ENCODE results near the gene PICALM. TPM values are rescaled to one million over a fixed set of nuclear protein-coding genes. Genes with fewer than 3 reads are reported as not detected.

The PICALM gene
- total RNA-seq, 1 donor from 2014 or later = 111 TPM

DNA sequence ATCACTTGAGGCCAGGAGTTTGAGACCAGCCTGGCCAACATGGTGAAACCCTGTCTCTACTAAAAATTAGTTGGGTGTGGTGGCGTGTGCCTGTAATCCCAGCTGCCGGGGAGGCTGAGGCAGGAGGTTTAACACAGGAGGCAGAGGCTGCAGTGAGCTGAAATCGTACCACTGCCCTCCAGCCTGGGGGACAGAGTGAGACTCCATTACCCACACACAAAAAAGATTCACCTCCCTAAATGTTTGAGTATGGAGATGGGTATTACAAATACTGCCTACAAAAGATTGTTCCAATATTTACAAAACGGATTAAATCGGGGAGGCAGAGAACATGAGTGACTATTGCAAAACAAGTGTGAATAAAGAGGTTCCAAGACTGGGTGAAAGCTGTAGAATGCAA, 98.3 kb downstream of the PICALM start:
- TF ChIP-seq CTCF (conservative IDR thresholded peaks at IDR 0.05) = no peak
- no peak for DNase-seq (ENCODE audit: low read depth, low spot score)
- Mint-ChIP-seq H3K27ac (ENCODE audit: unreplicated experiment) (no peak overlapping the region), H3K4me1 (peaks cover 14% of the 10 kb centered on the region), H3K27me3 (ENCODE audit: low read depth) (no peaks in the 10 kb centered on the region), H3K36me3 (ENCODE audit: low read depth) (peaks cover 22% of the 10 kb centered on the region), H3K9me3 (peaks cover 3% of the 10 kb centered on the region), H3K4me3 (no peak overlapping the region)

DNA sequence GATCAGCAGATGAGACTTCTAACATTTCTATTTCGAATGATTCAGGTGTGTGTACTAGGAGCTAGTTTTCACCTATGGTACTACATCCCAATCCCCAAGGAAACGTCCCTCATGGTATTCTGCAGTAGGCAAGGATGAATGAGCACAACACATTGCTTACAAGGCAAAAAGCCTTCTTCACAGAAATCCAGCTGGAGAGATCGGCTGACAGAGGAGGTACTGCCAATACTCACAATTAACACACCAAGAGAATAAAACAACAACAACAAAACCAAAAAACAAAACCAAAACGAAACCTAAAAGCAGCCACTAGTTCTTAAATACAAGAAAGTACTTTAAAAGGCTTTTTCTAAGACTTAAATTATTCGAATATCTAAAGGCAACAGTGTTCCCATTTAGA, 101.4 kb downstream of the PICALM start:
- Mint-ChIP-seq H3K27me3 (ENCODE audit: low read depth) (no peaks in the 10 kb centered on the region), H3K9me3 (peaks cover 3% of the 10 kb centered on the region), H3K36me3 (ENCODE audit: low read depth) (peaks cover 23% of the 10 kb centered on the region), H3K4me3 (no peak overlapping the region), H3K27ac (ENCODE audit: unreplicated experiment) (no peak overlapping the region), H3K4me1 (peaks cover 23% of the 10 kb centered on the region)
- TF ChIP-seq CTCF (conservative IDR thresholded peaks at IDR 0.05) = no peak
- DNase-seq (ENCODE audit: low read depth, low spot score) = no peak

DNA sequence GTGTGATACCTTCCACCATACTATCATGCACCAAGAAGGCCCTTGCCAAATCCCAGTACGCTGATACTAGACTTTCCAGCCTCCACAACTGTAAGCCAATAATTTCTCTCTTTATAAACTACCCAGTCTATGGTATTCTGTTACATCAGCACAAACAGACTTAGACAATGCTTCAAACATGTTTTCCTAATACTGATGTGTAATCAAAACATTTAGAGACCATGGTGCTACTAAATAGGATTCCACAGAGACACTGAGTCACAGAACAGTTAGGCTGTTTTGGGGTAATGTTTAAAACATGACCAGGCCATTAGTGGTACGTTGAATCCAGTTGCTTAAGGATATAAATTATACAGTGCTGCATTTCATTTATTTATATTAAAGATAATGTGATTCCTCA, 103.7 kb downstream of the PICALM start:
- H3K27me3 Mint-ChIP-seq (ENCODE audit: low read depth) = no peaks in the 10 kb centered on the region
- no peak for TF ChIP-seq CTCF (conservative IDR thresholded peaks at IDR 0.05)
- H3K27ac Mint-ChIP-seq (ENCODE audit: unreplicated experiment) = peak overlapping the region; percentile 36
- peaks cover 3% of the 10 kb centered on the region for H3K9me3 Mint-ChIP-seq
- DNase-seq (ENCODE audit: low read depth, low spot score) = no peak
- H3K36me3 Mint-ChIP-seq (ENCODE audit: low read depth) = peaks cover 15% of the 10 kb centered on the region
- peaks cover 45% of the 10 kb centered on the region for H3K4me1 Mint-ChIP-seq
- H3K4me3 Mint-ChIP-seq = no peak overlapping the region

DNA sequence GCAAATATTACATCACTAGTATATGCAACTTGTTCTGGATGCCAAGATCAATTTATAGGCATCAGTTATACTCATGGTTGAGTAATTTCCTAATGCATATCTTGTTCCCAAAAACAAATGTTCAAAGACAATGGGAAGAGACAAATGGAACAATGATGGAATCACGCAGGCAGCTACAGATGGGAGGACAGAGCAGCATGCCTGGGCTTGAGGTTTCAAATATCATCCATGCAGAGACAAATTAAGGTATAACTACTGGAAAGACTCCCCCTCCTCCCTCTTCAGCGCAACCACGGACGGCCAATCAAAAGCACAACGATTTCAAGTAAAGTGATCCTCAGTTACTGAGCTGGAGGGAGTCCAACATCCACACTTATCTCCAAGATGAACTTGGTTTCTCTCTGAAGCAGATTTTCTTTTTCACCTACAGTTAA, 106.9 kb downstream of the PICALM start:
- Mint-ChIP-seq H3K4me3 (no peak overlapping the region), H3K9me3 (no peaks in the 10 kb centered on the region), H3K36me3 (ENCODE audit: low read depth) (peaks cover 10% of the 10 kb centered on the region), H3K4me1 (peaks cover 47% of the 10 kb centered on the region), H3K27me3 (ENCODE audit: low read depth) (no peaks in the 10 kb centered on the region), H3K27ac (ENCODE audit: unreplicated experiment) (no peak overlapping the region)
- DNase-seq (ENCODE audit: low read depth, low spot score) = no peak
- no peak for TF ChIP-seq CTCF (conservative IDR thresholded peaks at IDR 0.05)

GRCh38 chr11:85961130-85961529, 107.8 kb downstream of the PICALM start:
- H3K27me3 Mint-ChIP-seq (ENCODE audit: low read depth) = no peaks in the 10 kb centered on the region

More at GRCh38 chr11:85961130-85961529, 107.8 kb downstream of the PICALM start:
- H3K27ac Mint-ChIP-seq (ENCODE audit: unreplicated experiment) = peak overlapping the region; percentile 40
- peaks cover 12% of the 10 kb centered on the region for H3K36me3 Mint-ChIP-seq (ENCODE audit: low read depth)
- H3K4me1 Mint-ChIP-seq = peaks cover 51% of the 10 kb centered on the region
- TF ChIP-seq CTCF (conservative IDR thresholded peaks at IDR 0.05) = no peak
- peak overlapping the region; percentile 56 for H3K4me3 Mint-ChIP-seq
- H3K9me3 Mint-ChIP-seq = no peaks in the 10 kb centered on the region
- no peak for DNase-seq (ENCODE audit: low read depth, low spot score)
